Kidney (tissue), 14 donors: ENCODE data around the gene TENT5A. TPM values are rescaled to one million over a fixed set of nuclear protein-coding genes. Genes with fewer than 3 reads are reported as not detected.

Experiments used
- DNase-seq, 5 donors: peaks; one replicate each; pipeline ENCODE4 v3.0.0-alpha.2; 2013 to 2020
- FAIRE-seq: peaks from 2 replicates; lab custom pipeline; 2012; peaks lifted over from hg19 to GRCh38; lab: Jason Lieb, UNC
- H3K27ac ChIP-seq, 2 donors: one replicate each; pipeline ENCODE4 v1.7.0; 2013; ENCODE audit warnings: low read depth in 2 of 2, low read length in 2 of 2, inconsistent platforms in 1 of 2
- H3K27me3 ChIP-seq: one replicate; pipeline ENCODE4 v1.7.1; 2013; ENCODE audit warnings: low read length, inconsistent platforms; ENCODE audit not compliant: control insufficient read depth, insufficient read depth
- H3K36me3 ChIP-seq, 3 donors: one replicate each; pipeline versions ENCODE4 v1.7.0 to v1.7.1; 2013; ENCODE audit warnings: low read length in 3 of 3, control low read depth in 1 of 3, inconsistent platforms in 1 of 3; ENCODE audit not compliant: insufficient read depth in 3 of 3, control insufficient read depth in 2 of 3
- H3K4me1 ChIP-seq, 3 donors: one replicate each; pipeline versions ENCODE4 v1.7.0 to v1.7.1; 2013; ENCODE audit warnings: low read length in 3 of 3, inconsistent platforms in 1 of 3, low read depth in 1 of 3; ENCODE audit not compliant: control insufficient read depth in 2 of 3, insufficient read depth in 2 of 3
- H3K4me3 ChIP-seq, 3 donors: one replicate each; pipeline versions ENCODE4 v1.7.0 to v1.8.1; 2013; ENCODE audit warnings: low read length in 3 of 3, control low read depth in 1 of 3, inconsistent platforms in 1 of 3
- H3K9ac ChIP-seq, 3 donors: one replicate each; pipeline versions ENCODE4 v1.7.0 to v1.7.1; 2013; ENCODE audit warnings: low read length in 3 of 3, control low read depth in 1 of 3, inconsistent platforms in 1 of 3
- H3K9me3 ChIP-seq, 3 donors: one replicate each; pipeline versions ENCODE4 v1.7.0 to v1.7.1; 2013; ENCODE audit warnings: low read length in 3 of 3, control low read depth in 1 of 3, inconsistent platforms in 1 of 3; ENCODE audit not compliant: control insufficient read depth in 2 of 3, insufficient read depth in 1 of 3
- intact Hi-C: fragments of 100-400 bp; cut with DNase I; formaldehyde crosslinking; loops from one replicate; pipeline ENCODE4 v1.11.1; 2022
- polyA plus RNA-seq: library from polyadenylated mRNA; stranded (reverse); fragments of 350-450 nt; fragmentation: Illumina TruSeq; extraction: RNeasy Lipid Tissue Mini Kit (QIAGEN cat#74804); gene quantifications from one replicate; pipeline ENCODE4 v1.2.3, GENCODE V29; 2014; ENCODE audit warnings: low read depth, low replicate concordance; ENCODE audit not compliant: insufficient read depth
- total RNA-seq: library from RNA; stranded (reverse); fragmentation: NEBNext Ultra II Directional; extraction: Animal tissue kit (Norgen Biotek cat#: 25700); gene quantifications from one replicate; pipeline ENCODE4 v1.2.1, GENCODE V29; 2021
- TF ChIP-seq, protein P1 (sequence below): IDR thresholded peaks from 3 replicates; pipeline ENCODE4 v1.5.1; 2012; ENCODE audit warnings: mild to moderate bottlenecking, moderate library complexity, borderline replicate concordance; ENCODE audit not compliant: insufficient read depth; ENCODE audit errors: extremely low read depth
- donor health status: control.
- donor health status: control.
- donor health status: control.
- donor health status: control.
- donor health status: control.
- donor health status: DM: yes; HTN: yes; CAD: no.
- donor health status: Normal renal cell carcinoma (clear cell type).

Gene TENT5A
- total and polyA plus RNA-seq, 2 donors from 2014 or later: 3.2 to 13.4 TPM

DNA sequence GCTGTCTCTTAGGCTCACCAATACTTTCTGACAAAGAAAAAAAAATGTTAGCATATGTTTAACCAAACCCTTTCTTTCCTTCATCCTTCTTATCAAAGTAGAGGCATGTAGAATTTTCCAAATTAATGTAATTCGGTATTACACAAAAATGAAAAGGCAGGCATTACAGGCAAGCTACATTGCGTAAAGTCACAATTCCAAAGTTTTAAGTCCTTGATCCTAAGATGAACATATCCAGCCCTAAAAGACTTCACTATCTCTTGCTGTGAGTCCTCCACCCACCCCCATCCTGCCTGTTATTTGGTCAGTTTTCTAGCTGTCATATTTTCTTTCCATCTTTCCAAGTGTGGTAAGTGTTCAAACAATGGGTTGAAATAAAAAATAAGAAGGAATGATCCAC lies 12.1 kb upstream of the TENT5A start:
- TF ChIP-seq, protein P1, sequence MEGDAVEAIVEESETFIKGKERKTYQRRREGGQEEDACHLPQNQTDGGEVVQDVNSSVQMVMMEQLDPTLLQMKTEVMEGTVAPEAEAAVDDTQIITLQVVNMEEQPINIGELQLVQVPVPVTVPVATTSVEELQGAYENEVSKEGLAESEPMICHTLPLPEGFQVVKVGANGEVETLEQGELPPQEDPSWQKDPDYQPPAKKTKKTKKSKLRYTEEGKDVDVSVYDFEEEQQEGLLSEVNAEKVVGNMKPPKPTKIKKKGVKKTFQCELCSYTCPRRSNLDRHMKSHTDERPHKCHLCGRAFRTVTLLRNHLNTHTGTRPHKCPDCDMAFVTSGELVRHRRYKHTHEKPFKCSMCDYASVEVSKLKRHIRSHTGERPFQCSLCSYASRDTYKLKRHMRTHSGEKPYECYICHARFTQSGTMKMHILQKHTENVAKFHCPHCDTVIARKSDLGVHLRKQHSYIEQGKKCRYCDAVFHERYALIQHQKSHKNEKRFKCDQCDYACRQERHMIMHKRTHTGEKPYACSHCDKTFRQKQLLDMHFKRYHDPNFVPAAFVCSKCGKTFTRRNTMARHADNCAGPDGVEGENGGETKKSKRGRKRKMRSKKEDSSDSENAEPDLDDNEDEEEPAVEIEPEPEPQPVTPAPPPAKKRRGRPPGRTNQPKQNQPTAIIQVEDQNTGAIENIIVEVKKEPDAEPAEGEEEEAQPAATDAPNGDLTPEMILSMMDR: no peak
- Histone ChIP-seq H3K4me1 (peaks cover 0 to 4% (median 0%) of the 10 kb centered on the region in 3 donors), H3K4me3 (no peak overlapping the region), H3K27ac (no peak overlapping the region), H3K9me3 (no peaks in the 10 kb centered on the region), H3K27me3 (no peaks in the 10 kb centered on the region), H3K9ac (no peak overlapping the region), H3K36me3 (no peaks in the 10 kb centered on the region)
- intact Hi-C loops: no loop called here
- no peak for DNase-seq
- no peak for FAIRE-seq

- FAIRE-seq: no peak
- Histone ChIP-seq H3K27me3 (no peaks in the 10 kb centered on the region), H3K9ac (no peak overlapping the region), H3K36me3 (no peaks in the 10 kb centered on the region), H3K4me3 (no peak overlapping the region), H3K4me1 (peaks cover 0 to 4% (median 0%) of the 10 kb centered on the region in 3 donors), H3K27ac (no peak overlapping the region), H3K9me3 (no peaks in the 10 kb centered on the region)
- DNase-seq: no peak
- TF ChIP-seq, protein P1: no peak
- intact Hi-C loops: no loop called here
Observed at GRCh38 chr6:81763968-81764367, 11.5 kb upstream of the TENT5A start.

GRCh38 chr6:81763051-81763450 lies 10.6 kb upstream of the TENT5A start:
- H3K9ac ChIP-seq: no peak overlapping the region
- H3K9me3 ChIP-seq: no peaks in the 10 kb centered on the region
- H3K4me3 ChIP-seq: no peak overlapping the region
- H3K36me3 ChIP-seq: no peaks in the 10 kb centered on the region
- intact Hi-C loops: no loop called here
- no peak overlapping the region for H3K27ac ChIP-seq
- no peak for FAIRE-seq
- TF ChIP-seq, protein P1: no peak
- H3K4me1 ChIP-seq: peaks cover 0 to 4% (median 0%) of the 10 kb centered on the region in 3 donors
- H3K27me3 ChIP-seq: no peaks in the 10 kb centered on the region
- DNase-seq: no peak

- Histone ChIP-seq H3K9me3 (no peaks in the 10 kb centered on the region), H3K9ac (no peak overlapping the region), H3K27me3 (no peaks in the 10 kb centered on the region), H3K27ac (no peak overlapping the region), H3K36me3 (no peaks in the 10 kb centered on the region), H3K4me3 (no peak overlapping the region), H3K4me1 (peaks cover 0 to 4% (median 0%) of the 10 kb centered on the region in 3 donors)
- FAIRE-seq: no peak
- TF ChIP-seq, protein P1: no peak
- intact Hi-C loops: no loop called here
- DNase-seq: no peak
Observed at GRCh38 chr6:81762606-81763005, 10.1 kb upstream of the TENT5A start.
